Spinal cord (tissue), 10 donors: ENCODE measurements around the gene ENGASE. TPM values are rescaled to one million over a fixed set of nuclear protein-coding genes. Genes with fewer than 3 reads are reported as not detected.
A peak's percentile ranks its signal among the peaks of the same experiment; 100 is the strongest.
"Not testable (repeated sequence)": the region's sequence is repeated elsewhere in the genome, so short reads cannot be mapped to it uniquely, and the experiment has no call there.

ENCODE experiments used
- DNase-seq, 6 donors: peaks; one replicate each; pipeline versions ENCODE4 v3.0.0 to v3.0.0-alpha.2; 2013 to 2015; ENCODE audit warnings: low spot score in 6 of 6, low read depth in 4 of 6
- H3K27ac ChIP-seq: one replicate; pipeline ENCODE4 v1.5.1; 2013; ENCODE audit warnings: low read depth, low read length, control low read depth
- H3K27me3 ChIP-seq: one replicate; pipeline ENCODE4 v1.6.1; 2013; ENCODE audit warnings: low read length; ENCODE audit not compliant: control insufficient read depth, insufficient read depth
- H3K36me3 ChIP-seq: one replicate; pipeline ENCODE4 v1.6.1; 2013; ENCODE audit warnings: low read length; ENCODE audit not compliant: control insufficient read depth, insufficient read depth
- H3K4me1 ChIP-seq: one replicate; pipeline ENCODE4 v1.6.1; 2013; ENCODE audit warnings: low read length; ENCODE audit not compliant: control insufficient read depth, insufficient read depth
- H3K4me3 ChIP-seq: one replicate; pipeline ENCODE4 v1.5.1; 2013; ENCODE audit warnings: low read depth, low read length, control low read depth
- H3K9me3 ChIP-seq: one replicate; pipeline ENCODE4 v1.6.1; 2013; ENCODE audit warnings: low read length; ENCODE audit not compliant: control insufficient read depth, insufficient read depth
- WGBS: methylation state at CpG from one replicate; pipeline ENCODE4 v1.1.5; 2013; ENCODE audit warnings: missing lambda C conversion rate; ENCODE audit not compliant: insufficient coverage; 5-methylcytosine and 5-hydroxymethylcytosine counted together
- polyA plus RNA-seq, 2 donors: library from polyadenylated mRNA; unstranded; fragments of 120-200 nt; gene quantifications; one replicate each; pipeline ENCODE4 v1.2.1, GENCODE V29; 2013; ENCODE audit not compliant: insufficient read length in 2 of 2
- total RNA-seq, 2 donors: library from RNA; depleted of rRNA in 1 of 2; stranded (reverse); fragments of 120-200 nt in 1 of 2; fragments of >200 nt in 1 of 2; gene quantifications; one replicate each; pipeline versions ENCODE4 v1.2.3 to v1.2.4, GENCODE V29; 2013 to 2014
- donor health status: healthy.

Gene ENGASE
- total and polyA plus RNA-seq, 4 donors, result 15.3 to 32.6 (median 22.2) TPM

- H3K27ac ChIP-seq, H3K36me3 ChIP-seq, H3K9me3 ChIP-seq, DNase-seq, H3K4me3 ChIP-seq: not testable (repeated sequence)
- Histone ChIP-seq H3K27me3 (peaks cover 29% of the 10 kb centered on the region), H3K4me1 (peaks cover 30% of the 10 kb centered on the region)
- WGBS, result 96% methylated on average over 9 of the region's 12 CpGs
These were observed 44.0 kb upstream of the ENGASE start for GRCh38 chr17:79030636-79031035.

- Histone ChIP-seq H3K4me1 (peaks cover 26% of the 10 kb centered on the region), H3K27ac (no peak overlapping the region), H3K4me3 (no peak overlapping the region), H3K36me3 (no peaks in the 10 kb centered on the region), H3K27me3 (peaks cover 18% of the 10 kb centered on the region), H3K9me3 (no peaks in the 10 kb centered on the region)
- DNase-seq, result no peak
- WGBS, result 84% methylated on average over 20 of the region's 26 CpGs
These were observed 42.4 kb upstream of the ENGASE start for GRCh38 chr17:79031996-79032875.

GRCh38 chr17:79033046-79033616 lies 41.5 kb upstream of the ENGASE start:
- H3K36me3 ChIP-seq, result no peaks in the 10 kb centered on the region
- no peak overlapping the region for H3K4me3 ChIP-seq
- H3K4me1 ChIP-seq, result peaks cover 17% of the 10 kb centered on the region
- WGBS, result 94% methylated on average over 8 of the region's 9 CpGs
- H3K27me3 ChIP-seq, result peaks cover 10% of the 10 kb centered on the region
- no peak for DNase-seq
- H3K27ac ChIP-seq, result no peak overlapping the region
- no peaks in the 10 kb centered on the region for H3K9me3 ChIP-seq

GRCh38 chr17:79033741-79034501 lies 40.7 kb upstream of the ENGASE start:
- Histone ChIP-seq H3K36me3 (no peaks in the 10 kb centered on the region), H3K4me3 (no peak overlapping the region), H3K27ac (no peak overlapping the region), H3K4me1 (peaks cover 15% of the 10 kb centered on the region), H3K27me3 (peaks cover 4% of the 10 kb centered on the region), H3K9me3 (no peaks in the 10 kb centered on the region)
- 41% methylated on average over 27 of the region's 28 CpGs for WGBS
- DNase-seq, result peak in 3 of 6 donors; percentile 63 to 87 (median 69)

GRCh38 chr17:79034931-79035485 lies 39.6 kb upstream of the ENGASE start:
- no peak overlapping the region for H3K27ac ChIP-seq
- peaks cover under 1% of the 10 kb centered on the region for H3K27me3 ChIP-seq
- H3K4me1 ChIP-seq, result peaks cover 15% of the 10 kb centered on the region
- H3K9me3 ChIP-seq, result no peaks in the 10 kb centered on the region
- no peaks in the 10 kb centered on the region for H3K36me3 ChIP-seq
- H3K4me3 ChIP-seq, result no peak overlapping the region
- no peak for DNase-seq
- WGBS, result 51% methylated on average over 2 of the region's 8 CpGs

- no peaks in the 10 kb centered on the region for H3K36me3 ChIP-seq
- no peak for DNase-seq
- no peak overlapping the region for H3K27ac ChIP-seq
- H3K4me1 ChIP-seq, result peaks cover 15% of the 10 kb centered on the region
- no peak overlapping the region for H3K4me3 ChIP-seq
- no peaks in the 10 kb centered on the region for H3K9me3 ChIP-seq
- 95% methylated on average over 3 of the region's 6 CpGs for WGBS
- no peaks in the 10 kb centered on the region for H3K27me3 ChIP-seq
These were observed 38.9 kb upstream of the ENGASE start for GRCh38 chr17:79035686-79036085.

DNA sequence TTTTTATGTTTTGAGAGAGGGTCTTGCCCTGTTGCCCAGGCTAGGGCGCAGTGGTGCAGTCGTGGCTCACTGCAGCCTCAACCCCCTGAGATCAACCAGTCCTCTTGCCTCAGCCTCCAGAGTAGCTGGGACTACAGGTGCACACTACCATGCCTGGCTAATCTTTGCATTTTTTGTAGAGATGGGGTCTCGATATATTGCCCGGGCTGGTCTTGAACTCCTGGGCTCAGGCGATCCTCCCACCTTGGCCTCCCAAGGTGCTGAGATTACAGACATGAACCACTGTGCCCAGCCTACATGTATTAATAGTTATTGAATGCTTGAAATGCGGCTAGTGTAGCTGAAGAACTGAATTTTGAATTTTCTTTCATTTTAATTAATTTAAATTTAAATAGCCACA lies 38.4 kb upstream of the ENGASE start:
- H3K27me3 ChIP-seq, result no peaks in the 10 kb centered on the region
- no peak for DNase-seq
- no peak overlapping the region for H3K27ac ChIP-seq

GRCh38 chr17:79036596-79036995 lies 38.0 kb upstream of the ENGASE start:
- no peaks in the 10 kb centered on the region for H3K9me3 ChIP-seq
- 100% methylated on average over 1 of the region's 3 CpGs for WGBS
- H3K27me3 ChIP-seq, result no peaks in the 10 kb centered on the region
- DNase-seq, result no peak
- H3K4me3 ChIP-seq, result no peak overlapping the region
- H3K27ac ChIP-seq, result no peak overlapping the region
- H3K4me1 ChIP-seq, result peaks cover 15% of the 10 kb centered on the region
- no peaks in the 10 kb centered on the region for H3K36me3 ChIP-seq

More for the DNA sequence above, 38.4 kb upstream of the ENGASE start:
- H3K4me3 ChIP-seq, result no peak overlapping the region
- WGBS, result 96% methylated on average over 2 of the region's 6 CpGs
- no peaks in the 10 kb centered on the region for H3K36me3 ChIP-seq
- peaks cover 15% of the 10 kb centered on the region for H3K4me1 ChIP-seq
- H3K9me3 ChIP-seq, result no peaks in the 10 kb centered on the region

DNA sequence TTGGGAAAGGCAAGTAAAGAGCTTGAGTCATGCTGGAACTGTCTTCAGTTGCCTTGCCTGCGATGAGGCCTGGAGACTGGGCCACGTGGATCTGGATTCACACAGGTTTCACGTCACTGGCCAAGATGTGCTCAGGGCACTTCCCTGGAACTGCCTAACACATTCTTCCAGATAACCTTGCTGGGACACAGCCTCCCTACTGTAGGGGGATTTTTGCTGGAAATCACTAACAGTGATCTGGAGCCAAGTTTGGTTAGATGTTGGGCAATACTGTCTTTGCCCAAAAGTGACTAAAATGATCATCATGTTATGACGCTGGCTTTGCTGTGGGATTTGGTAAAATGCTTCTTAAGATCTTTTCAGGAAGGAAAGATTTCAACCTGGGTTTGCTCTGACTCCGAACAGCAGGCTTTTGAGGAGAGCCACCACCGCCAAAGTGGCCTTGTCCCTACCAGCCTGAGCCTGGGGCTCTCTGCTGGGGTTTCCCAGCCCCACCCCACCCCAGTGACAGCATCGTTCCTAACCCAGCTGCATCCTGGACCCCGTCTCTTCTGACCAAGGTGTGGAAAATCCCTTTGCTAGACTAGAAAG lies 36.0 kb upstream of the ENGASE start:
- no peaks in the 10 kb centered on the region for H3K9me3 ChIP-seq
- peaks cover 13% of the 10 kb centered on the region for H3K4me1 ChIP-seq
- H3K4me3 ChIP-seq, result no peak overlapping the region
- no peaks in the 10 kb centered on the region for H3K27me3 ChIP-seq
- DNase-seq, result no peak
- 93% methylated on average over 6 of the region's 8 CpGs for WGBS
- no peaks in the 10 kb centered on the region for H3K36me3 ChIP-seq
- no peak overlapping the region for H3K27ac ChIP-seq
